Stimulated activated CD4-positive, alpha-beta T cell treated with anti-CD3 and anti-CD28 coated beads, Interleukin-1b, Interleukin-23, amount 100 ng/mL, for 4 hours (primary cell): ENCODE measurements around the gene PTPRD.

Experiments
- DNase-seq, 2 donors: peaks; one replicate each; pipeline ENCODE4 v3.0.0-alpha.2; 2020; ENCODE audit warnings: low read depth in 2 of 2

PTPRD gene

GRCh38 chr9:9753266-9753665 lies 859.5 kb downstream of the PTPRD start:
- no peak for DNase-seq

GRCh38 chr9:9752722-9753121 lies 860.1 kb downstream of the PTPRD start:
- DNase-seq, result no peak

GRCh38 chr9:9751996-9752395 lies 860.8 kb downstream of the PTPRD start:
- no peak for DNase-seq

- DNase-seq, result no peak
Measured at GRCh38 chr9:9750719-9751118, 862.1 kb downstream of the PTPRD start.

GRCh38 chr9:9749591-9749990 lies 863.2 kb downstream of the PTPRD start:
- no peak for DNase-seq

GRCh38 chr9:9747787-9748186 lies 865.0 kb downstream of the PTPRD start:
- DNase-seq, result no peak

GRCh38 chr9:9746826-9747225 lies 866.0 kb downstream of the PTPRD start:
- DNase-seq, result no peak

- DNase-seq, result no peak
Measured at GRCh38 chr9:9743822-9744221, 869.0 kb downstream of the PTPRD start.

- no peak for DNase-seq
Measured at GRCh38 chr9:9730174-9730573, 882.6 kb downstream of the PTPRD start.

- DNase-seq, result no peak
Measured at GRCh38 chr9:9729082-9729481, 883.7 kb downstream of the PTPRD start.

GRCh38 chr9:9719373-9720112 lies 893.3 kb downstream of the PTPRD start:
- no peak for DNase-seq

- no peak for DNase-seq
Measured at GRCh38 chr9:9718691-9719090, 894.1 kb downstream of the PTPRD start.

GRCh38 chr9:9679433-9679832 lies 933.4 kb downstream of the PTPRD start:
- DNase-seq, result no peak

GRCh38 chr9:9674461-9674860 lies 938.3 kb downstream of the PTPRD start:
- DNase-seq, result no peak

- no peak for DNase-seq
Measured at GRCh38 chr9:9670454-9670853, 942.3 kb downstream of the PTPRD start.

- DNase-seq, result no peak
Measured at GRCh38 chr9:9645006-9645405, 967.8 kb downstream of the PTPRD start.

- DNase-seq, result no peak
Measured at GRCh38 chr9:9631284-9631683, 981.5 kb downstream of the PTPRD start.

- no peak for DNase-seq
Measured at GRCh38 chr9:9625248-9625647, 987.6 kb downstream of the PTPRD start.

- DNase-seq, result no peak
Measured at GRCh38 chr9:9623506-9623905, 989.3 kb downstream of the PTPRD start.

GRCh38 chr9:9621355-9621940 lies 991.4 kb downstream of the PTPRD start:
- DNase-seq, result no peak

GRCh38 chr9:9620736-9621135 lies 992.1 kb downstream of the PTPRD start:
- no peak for DNase-seq

GRCh38 chr9:9615086-9615485 lies 997.7 kb downstream of the PTPRD start:
- DNase-seq, result no peak

- DNase-seq, result no peak
Measured at GRCh38 chr9:9614607-9615006, 998.2 kb downstream of the PTPRD start.

- DNase-seq, result no peak
Measured at GRCh38 chr9:9612755-9613154, 1000.0 kb downstream of the PTPRD start.
